Keratinocyte (primary cell): ENCODE measurements around the gene C2orf69.

Source experiments
- CTCF ChIP-seq, 3 experiments: IDR thresholded peaks in 1 of 3; conservative IDR thresholded peaks in 1 of 3; optimal IDR thresholded peaks in 1 of 3; 2 replicates in 2 of 3; 3 replicates in 1 of 3; pipeline versions ENCODE3 to v1.5.1; 2011; ENCODE audit warnings: low read length in 3 of 3, mild to moderate bottlenecking in 3 of 3, moderate library complexity in 2 of 3, control low read depth in 1 of 3, inconsistent platforms in 1 of 3; ENCODE audit not compliant: insufficient read depth in 2 of 3; ENCODE audit errors: extremely low read depth in 1 of 3
- EZH2 ChIP-seq: IDR thresholded peaks from one replicate; pipeline ENCODE4 v1.6.1; 2012; ENCODE audit warnings: inconsistent platforms, mild to moderate bottlenecking, low read length, moderate library complexity

- TF ChIP-seq CTCF (optimal IDR thresholded peaks at IDR 0.05 in 1 of 3, IDR thresholded peaks at IDR 0.05 in 1 of 3, conservative IDR thresholded peaks at IDR 0.05 in 1 of 3; ENCODE audit: extremely low read depth in 1 of 3, insufficient read depth in 2 of 3, low read length in 3 of 3) (no peak), EZH2 (no peak)
Measured at GRCh38 chr2:199901942-199902341, 9.2 kb upstream of the C2orf69 start.
